Measurements from ENCODE around the gene GNB1L. TPM values are rescaled to one million over a fixed set of nuclear protein-coding genes. Genes with fewer than 3 reads are reported as not detected.

Gene GNB1L
- total RNA-seq, 1 donor from 2014 or later, result 3.0 TPM

DNA sequence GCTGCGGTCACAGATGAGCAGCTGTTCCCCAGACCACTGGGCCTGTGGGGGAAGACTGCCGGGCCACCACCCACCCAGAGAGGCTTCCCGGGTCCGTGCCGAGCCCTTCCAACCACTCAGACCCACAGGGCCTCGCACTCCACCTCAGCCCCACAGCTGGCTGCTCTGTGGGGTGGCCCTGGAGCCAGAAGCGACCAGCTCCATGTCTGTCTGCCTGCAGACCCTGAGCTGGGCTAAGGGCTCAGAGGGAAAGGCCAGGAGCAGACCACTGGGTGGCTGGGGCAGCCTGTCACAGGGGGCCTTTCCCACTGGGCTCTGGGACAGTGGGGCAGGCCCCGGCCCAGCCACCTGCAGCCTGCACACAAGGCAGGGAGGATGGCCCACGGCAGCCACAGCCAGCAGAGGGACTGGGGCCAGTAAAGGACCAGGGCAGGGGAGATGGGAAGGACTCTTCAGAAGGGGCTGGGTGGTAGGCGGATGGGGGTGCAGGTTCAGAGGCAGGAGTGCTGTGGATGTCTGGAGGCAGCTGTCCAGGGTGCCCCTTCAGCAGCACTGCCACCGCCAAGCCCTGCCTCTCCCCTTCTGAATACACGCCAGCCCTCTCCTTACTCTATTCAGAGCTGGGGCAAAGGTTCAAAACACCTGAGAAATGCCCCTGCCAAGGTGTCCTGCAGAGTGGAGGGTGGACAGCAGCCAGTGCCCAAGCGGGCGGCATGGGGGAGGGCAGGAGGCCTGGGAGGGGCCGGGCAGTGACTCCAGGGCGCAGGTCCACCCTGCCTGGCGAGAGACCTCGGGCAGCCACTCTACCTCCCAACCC is 32.2 kb downstream of the GNB1L start:
- TF ChIP-seq CTCF (IDR thresholded peaks at IDR 0.05), result no peak
- no peak for TF ChIP-seq EZH2 (IDR thresholded peaks at IDR 0.05)
- TF ChIP-seq EZH2phosphoT487 (IDR thresholded peaks at IDR 0.05), result no peak
- no peaks in the 10 kb centered on the region for H3K9me3 ChIP-seq (ENCODE audit: low read depth)
- Mint-ChIP-seq H3K9me3 (no peaks in the 10 kb centered on the region), H3K27ac (no peak overlapping the region), H3K4me1 (peaks cover 7% of the 10 kb centered on the region), H3K4me3 (no peak overlapping the region), H3K27me3 (ENCODE audit: insufficient read depth, low read depth) (no peaks in the 10 kb centered on the region), H3K36me3 (peaks cover 2% of the 10 kb centered on the region)
- no peak overlapping the region for H3K9ac ChIP-seq
- no peaks in the 10 kb centered on the region for H3K27me3 ChIP-seq
- no peaks in the 10 kb centered on the region for H3K4me1 ChIP-seq
- no peak overlapping the region for H3K27ac ChIP-seq
- no peaks in the 10 kb centered on the region for H3K79me2 ChIP-seq (ENCODE audit: low read depth)
- no peak for DNase-seq (ENCODE audit: low spot score)
- H3F3A ChIP-seq (ENCODE audit: low read depth), result no peaks in the 10 kb centered on the region
- H3K36me3 ChIP-seq, result no peaks in the 10 kb centered on the region
- H4K20me1 ChIP-seq (ENCODE audit: low read depth), result no peaks in the 10 kb centered on the region
- no peak overlapping the region for H2AFZ ChIP-seq (replicated peaks)
- H3K4me3 ChIP-seq, result no peak overlapping the region
- H3K4me2 ChIP-seq, result no peak overlapping the region

GRCh38 chr22:19821523-19822300 is 33.0 kb downstream of the GNB1L start:
- H3K27me3 Mint-ChIP-seq (ENCODE audit: insufficient read depth, low read depth), result no peaks in the 10 kb centered on the region
- H3K36me3 ChIP-seq, result no peaks in the 10 kb centered on the region
- H3K4me3 Mint-ChIP-seq, result no peak overlapping the region
- peaks cover 11% of the 10 kb centered on the region for H3K4me1 Mint-ChIP-seq
- H3F3A ChIP-seq (ENCODE audit: low read depth), result no peaks in the 10 kb centered on the region
- no peak overlapping the region for H3K4me2 ChIP-seq
- no peaks in the 10 kb centered on the region for H3K79me2 ChIP-seq (ENCODE audit: low read depth)
- H3K27ac Mint-ChIP-seq, result no peak overlapping the region
- no peak overlapping the region for H2AFZ ChIP-seq (replicated peaks)
- no peaks in the 10 kb centered on the region for H3K27me3 ChIP-seq
- no peaks in the 10 kb centered on the region for H3K9me3 Mint-ChIP-seq
- no peak overlapping the region for H3K4me3 ChIP-seq
- no peaks in the 10 kb centered on the region for H4K20me1 ChIP-seq (ENCODE audit: low read depth)
- TF ChIP-seq CTCF (IDR thresholded peaks at IDR 0.05) (no peak), EZH2phosphoT487 (IDR thresholded peaks at IDR 0.05) (no peak), EZH2 (IDR thresholded peaks at IDR 0.05) (no peak)
- H3K9ac ChIP-seq, result no peak overlapping the region
- H3K36me3 Mint-ChIP-seq, result peaks cover 2% of the 10 kb centered on the region
- H3K27ac ChIP-seq, result no peak overlapping the region
- no peak for DNase-seq (ENCODE audit: low spot score)
- H3K4me1 ChIP-seq, result no peaks in the 10 kb centered on the region
- no peaks in the 10 kb centered on the region for H3K9me3 ChIP-seq (ENCODE audit: low read depth)

GRCh38 chr22:19820880-19821522 is 33.7 kb downstream of the GNB1L start:
- peaks cover 11% of the 10 kb centered on the region for H3K4me1 Mint-ChIP-seq

More at GRCh38 chr22:19820880-19821522, 33.7 kb downstream of the GNB1L start:
- Mint-ChIP-seq H3K27me3 (ENCODE audit: insufficient read depth, low read depth) (no peaks in the 10 kb centered on the region), H3K27ac (peak overlapping the region; percentile 21), H3K4me3 (no peak overlapping the region), H3K36me3 (no peaks in the 10 kb centered on the region), H3K9me3 (no peaks in the 10 kb centered on the region)
- Histone ChIP-seq H3K9me3 (ENCODE audit: low read depth) (no peaks in the 10 kb centered on the region), H3F3A (ENCODE audit: low read depth) (no peaks in the 10 kb centered on the region), H3K9ac (no peak overlapping the region), H3K4me3 (no peak overlapping the region), H3K36me3 (no peaks in the 10 kb centered on the region), H3K27ac (no peak overlapping the region), H3K79me2 (ENCODE audit: low read depth) (no peaks in the 10 kb centered on the region), H3K4me1 (no peaks in the 10 kb centered on the region), H3K27me3 (no peaks in the 10 kb centered on the region), H3K4me2 (no peak overlapping the region), H2AFZ (replicated peaks) (no peak overlapping the region), H4K20me1 (ENCODE audit: low read depth) (no peaks in the 10 kb centered on the region)
- DNase-seq (ENCODE audit: low spot score), result peak; percentile 47
- TF ChIP-seq EZH2phosphoT487 (IDR thresholded peaks at IDR 0.05), result no peak
- TF ChIP-seq CTCF (IDR thresholded peaks at IDR 0.05), result peak; percentile 29
- no peak for TF ChIP-seq EZH2 (IDR thresholded peaks at IDR 0.05)

Measured in neural progenitor cell (in vitro differentiated cells).